ENCODE measurements around the gene HENMT1.

DNA sequence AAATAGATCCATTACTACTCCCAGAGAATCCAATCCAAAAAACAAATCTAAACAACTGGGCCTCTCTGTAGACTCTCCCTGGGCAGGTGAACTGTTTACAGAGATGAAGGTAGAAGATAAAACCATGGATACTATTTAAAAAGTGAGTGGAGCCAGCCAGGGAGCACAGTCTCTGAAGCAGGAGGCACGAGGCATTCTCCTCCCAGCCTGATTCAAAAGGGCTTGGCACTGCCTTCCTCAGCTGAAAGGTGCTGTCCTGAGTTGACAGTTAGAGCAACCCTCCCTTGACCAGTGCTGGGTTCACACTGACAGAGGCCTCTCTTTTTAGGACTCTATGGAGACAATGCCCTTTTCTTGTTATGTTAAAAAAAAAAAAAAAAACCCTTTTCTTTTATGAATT lies 36.8 kb downstream of the HENMT1 start:
- TF ChIP-seq POLR2A (IDR thresholded peaks at IDR 0.05), result no peak
- TF ChIP-seq, protein P1, sequence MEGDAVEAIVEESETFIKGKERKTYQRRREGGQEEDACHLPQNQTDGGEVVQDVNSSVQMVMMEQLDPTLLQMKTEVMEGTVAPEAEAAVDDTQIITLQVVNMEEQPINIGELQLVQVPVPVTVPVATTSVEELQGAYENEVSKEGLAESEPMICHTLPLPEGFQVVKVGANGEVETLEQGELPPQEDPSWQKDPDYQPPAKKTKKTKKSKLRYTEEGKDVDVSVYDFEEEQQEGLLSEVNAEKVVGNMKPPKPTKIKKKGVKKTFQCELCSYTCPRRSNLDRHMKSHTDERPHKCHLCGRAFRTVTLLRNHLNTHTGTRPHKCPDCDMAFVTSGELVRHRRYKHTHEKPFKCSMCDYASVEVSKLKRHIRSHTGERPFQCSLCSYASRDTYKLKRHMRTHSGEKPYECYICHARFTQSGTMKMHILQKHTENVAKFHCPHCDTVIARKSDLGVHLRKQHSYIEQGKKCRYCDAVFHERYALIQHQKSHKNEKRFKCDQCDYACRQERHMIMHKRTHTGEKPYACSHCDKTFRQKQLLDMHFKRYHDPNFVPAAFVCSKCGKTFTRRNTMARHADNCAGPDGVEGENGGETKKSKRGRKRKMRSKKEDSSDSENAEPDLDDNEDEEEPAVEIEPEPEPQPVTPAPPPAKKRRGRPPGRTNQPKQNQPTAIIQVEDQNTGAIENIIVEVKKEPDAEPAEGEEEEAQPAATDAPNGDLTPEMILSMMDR (IDR thresholded peaks at IDR 0.05 in 4 of 5, conservative IDR thresholded peaks at IDR 0.05 in 1 of 5), result no peak

All from gastrocnemius medialis (tissue), 4 donors.